H1 (cell line): ENCODE measurements around the gene BCL2L12. TPM values are rescaled to one million over a fixed set of nuclear protein-coding genes. Genes with fewer than 3 reads are reported as not detected.

Experiments
- CBX5 ChIP-seq: fragments of 300-800, 300-1000 bp; sonication (generic); IDR thresholded peaks from 2 replicates; pipeline ENCODE4 v1.7.1; 2016; ENCODE audit warnings: antibody characterized with exemption, low read length, low read depth
- CHD1 ChIP-seq: IDR thresholded peaks from 2 replicates; pipeline ENCODE4 v1.6.1; 2012; ENCODE audit warnings: low read depth, low read length, improper control_type of control experiment
- FOSL1 ChIP-seq: IDR thresholded peaks from 2 replicates; pipeline ENCODE4 v1.6.1; 2011; ENCODE audit warnings: mild to moderate bottlenecking, low read depth, low read length, moderate library complexity; ENCODE audit not compliant: insufficient read depth
- JUN ChIP-seq: IDR thresholded peaks from 2 replicates; pipeline ENCODE4 v1.6.1; 2011; ENCODE audit warnings: low read depth, mild to moderate bottlenecking, improper control_type of control experiment, low read length
- RAD21 ChIP-seq, 2 experiments: IDR thresholded peaks in 1 of 2; conservative IDR thresholded peaks in 1 of 2; 2 replicates each; pipeline ENCODE4 v1.6.1; 2011; ENCODE audit warnings: low read depth in 2 of 2, low read length in 2 of 2, improper control_type of control experiment in 1 of 2, inconsistent platforms in 1 of 2, mild to moderate bottlenecking in 1 of 2, moderate library complexity in 1 of 2
- SUZ12 ChIP-seq: fragments of 200-600 bp; sonication (generic); IDR thresholded peaks from 2 replicates; pipeline ENCODE4 v1.6.1; 2012; ENCODE audit warnings: mild to moderate bottlenecking, inconsistent platforms, low read length, moderate library complexity, mixed read lengths
- polyA plus RNA-seq, 7 experiments: library from polyadenylated mRNA; depleted of rRNA in 3 of 7; stranded (reverse) in 5 of 7; unstranded in 2 of 7; fragments of >200 nt in 5 of 7; fragments of 200-250 nt in 2 of 7; gene quantifications; 1 replicate in 5 of 7; 2 replicates in 1 of 7; 4 replicates in 1 of 7; pipeline versions ENCODE4 v1.2.1 to v1.2.3, GENCODE V29; 2011 to 2013; ENCODE audit warnings: missing spikeins in 2 of 7, mixed read lengths in 2 of 7
- total RNA-seq: library from RNA; stranded (reverse); fragmentation: NEBNext Ultra II Directional; extraction: Animal tissue kit (Norgen Biotek cat#: 25700); gene quantifications from 2 replicates; pipeline ENCODE4 v1.2.1, GENCODE V29; 2021

The BCL2L12 gene
- total and polyA plus RNA-seq, 2 of the 8 experiments (the other 6 are each of a cell fraction or from before 2014, with no cell fraction given), result 126 to 209 TPM

- TF ChIP-seq SUZ12, result no peak
- TF ChIP-seq FOSL1, result no peak
- no peak for TF ChIP-seq CBX5
- no peak for TF ChIP-seq CHD1
- no peak for TF ChIP-seq RAD21 (IDR thresholded peaks at IDR 0.05 in 1 of 2, conservative IDR thresholded peaks at IDR 0.05 in 1 of 2; ENCODE audit: low read depth in 2 of 2, low read length in 2 of 2)
- TF ChIP-seq JUN, result no peak
Observed at GRCh38 chr19:49667473-49667872, 1.7 kb downstream of the BCL2L12 start (continued).
